ENCODE measurements around the gene ZGLP1. TPM values are rescaled to one million over a fixed set of nuclear protein-coding genes. Genes with fewer than 3 reads are reported as not detected.

The ZGLP1 gene
- total and polyA plus RNA-seq, 2 of the 13 experiments (the other 11 are each of a cell fraction or from before 2014, with no cell fraction given) = 2.4 to 3.0 TPM

GRCh38 chr19:10290876-10291553, 18.6 kb downstream of the ZGLP1 start (continued):
- TF ChIP-seq POLR2AphosphoS5 (IDR thresholded peaks at IDR 0.05; ENCODE audit: low read depth, low read length) (0 out of 2 replicates have a peak, but pooled peaks have one; percentile 44), NR3C1 (CRISPR knock-in tag; IDR thresholded peaks at IDR 0.05) (no peak), SNRNP70 (IDR thresholded peaks at IDR 0.05; ENCODE audit: low read depth, low read length) (no peak), BCL3 (CRISPR knock-in tag; IDR thresholded peaks at IDR 0.05) (peak; percentile 63; the same call in 1 of the 2 replicates), NBN (conservative IDR thresholded peaks at IDR 0.05) (no peak), NFIB (CRISPR knock-in tag; IDR thresholded peaks at IDR 0.05; ENCODE audit: borderline replicate concordance) (no peak), REL (CRISPR knock-in tag; conservative IDR thresholded peaks at IDR 0.05) (0 out of 2 replicates have a peak, but pooled peaks have one; percentile 54), PLSCR1 (CRISPR knock-in tag; IDR thresholded peaks at IDR 0.05; ENCODE audit: borderline replicate concordance) (no peak), GATAD1 (CRISPR knock-in tag; IDR thresholded peaks at IDR 0.05) (no peak), ZNF121 (CRISPR knock-in tag; IDR thresholded peaks at IDR 0.05) (0 out of 2 replicates have a peak, but pooled peaks have one; percentile 52), ZNF558 (CRISPR knock-in tag; IDR thresholded peaks at IDR 0.05; ENCODE audit: borderline replicate concordance) (0 out of 2 replicates have a peak, but pooled peaks have one; percentile 66), TCF7 (IDR thresholded peaks at IDR 0.05; ENCODE audit: low read depth) (no peak), ZNF276 (CRISPR knock-in tag; IDR thresholded peaks at IDR 0.05; ENCODE audit: low read depth) (no peak), POLR2A (IDR thresholded peaks at IDR 0.05; ENCODE audit: insufficient read depth in 1 of 2, low read depth in 2 of 2, low read length in 2 of 2) (peak in 1 of 2 experiments; percentile 53; a peak in 1 of 4 replicates), GZF1 (CRISPR knock-in tag; IDR thresholded peaks at IDR 0.05) (no peak), PLRG1 (conservative IDR thresholded peaks at IDR 0.05) (no peak), PITX1 (CRISPR knock-in tag; IDR thresholded peaks at IDR 0.05) (no peak), FOXO4 (CRISPR knock-in tag; conservative IDR thresholded peaks at IDR 0.05) (no peak), SRSF9 (IDR thresholded peaks at IDR 0.05; ENCODE audit: borderline replicate concordance, insufficient read depth, low read depth, low read length, poor library complexity, severe bottlenecking) (no peak), ELK4 (CRISPR knock-in tag; IDR thresholded peaks at IDR 0.05; ENCODE audit: borderline replicate concordance) (no peak)

Measured in HepG2 (cell line).